ENCODE measurements around the gene CCSER2.

- TF ChIP-seq, protein P1, sequence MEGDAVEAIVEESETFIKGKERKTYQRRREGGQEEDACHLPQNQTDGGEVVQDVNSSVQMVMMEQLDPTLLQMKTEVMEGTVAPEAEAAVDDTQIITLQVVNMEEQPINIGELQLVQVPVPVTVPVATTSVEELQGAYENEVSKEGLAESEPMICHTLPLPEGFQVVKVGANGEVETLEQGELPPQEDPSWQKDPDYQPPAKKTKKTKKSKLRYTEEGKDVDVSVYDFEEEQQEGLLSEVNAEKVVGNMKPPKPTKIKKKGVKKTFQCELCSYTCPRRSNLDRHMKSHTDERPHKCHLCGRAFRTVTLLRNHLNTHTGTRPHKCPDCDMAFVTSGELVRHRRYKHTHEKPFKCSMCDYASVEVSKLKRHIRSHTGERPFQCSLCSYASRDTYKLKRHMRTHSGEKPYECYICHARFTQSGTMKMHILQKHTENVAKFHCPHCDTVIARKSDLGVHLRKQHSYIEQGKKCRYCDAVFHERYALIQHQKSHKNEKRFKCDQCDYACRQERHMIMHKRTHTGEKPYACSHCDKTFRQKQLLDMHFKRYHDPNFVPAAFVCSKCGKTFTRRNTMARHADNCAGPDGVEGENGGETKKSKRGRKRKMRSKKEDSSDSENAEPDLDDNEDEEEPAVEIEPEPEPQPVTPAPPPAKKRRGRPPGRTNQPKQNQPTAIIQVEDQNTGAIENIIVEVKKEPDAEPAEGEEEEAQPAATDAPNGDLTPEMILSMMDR (IDR thresholded peaks at IDR 0.05; ENCODE audit: low read length): no peak
- no peak for TF ChIP-seq EZH2 (IDR thresholded peaks at IDR 0.05; ENCODE audit: borderline replicate concordance, low read length)
Observed at GRCh38 chr10:84293574-84294016, 34.8 kb upstream of the CCSER2 start.
